ENCODE results near the gene CDH4. TPM values are rescaled to one million over a fixed set of nuclear protein-coding genes. Genes with fewer than 3 reads are reported as not detected.

Gene CDH4
- total RNA-seq, 2 donors from 2014 or later = not detected

- Histone ChIP-seq H3K4me3 (no peak overlapping the region), H3K27ac (no peak overlapping the region), H3K4me1 (ENCODE audit: control insufficient read depth in 1 of 2, low read depth in 2 of 2) (no peaks in the 10 kb centered on the region), H3K9me3 (no peaks in the 10 kb centered on the region), H3K27me3 (replicated peaks; ENCODE audit: insufficient read depth) (no peaks in the 10 kb centered on the region), H3K36me3 (no peaks in the 10 kb centered on the region)
- no peak for DNase-seq (ENCODE audit: low spot score)
- ATAC-seq (ENCODE audit: insufficient number of reproducible peaks, low FRiP score, low read depth) = no peak
- no peak for TF ChIP-seq CTCF (IDR thresholded peaks at IDR 0.05)
Measured at GRCh38 chr20:61695741-61696140, 443.7 kb downstream of the CDH4 start.

- DNase-seq (ENCODE audit: low spot score) = no peak
- Histone ChIP-seq H3K9me3 (no peaks in the 10 kb centered on the region), H3K4me3 (no peak overlapping the region), H3K27ac (no peak overlapping the region), H3K4me1 (ENCODE audit: control insufficient read depth in 1 of 2, low read depth in 2 of 2) (no peaks in the 10 kb centered on the region), H3K36me3 (no peaks in the 10 kb centered on the region), H3K27me3 (replicated peaks; ENCODE audit: insufficient read depth) (no peaks in the 10 kb centered on the region)
- no peak for ATAC-seq (ENCODE audit: insufficient number of reproducible peaks, low FRiP score, low read depth)
- no peak for TF ChIP-seq CTCF (IDR thresholded peaks at IDR 0.05)
Measured at GRCh38 chr20:61696181-61696735, 444.2 kb downstream of the CDH4 start.

GRCh38 chr20:61697666-61698597 is 445.9 kb downstream of the CDH4 start:
- no peak overlapping the region for H3K27ac ChIP-seq
- no peaks in the 10 kb centered on the region for H3K9me3 ChIP-seq
- no peaks in the 10 kb centered on the region for H3K36me3 ChIP-seq
- DNase-seq (ENCODE audit: low spot score) (no peak), ATAC-seq (ENCODE audit: insufficient number of reproducible peaks, low FRiP score, low read depth) (no peak)
- H3K4me3 ChIP-seq = no peak overlapping the region
- TF ChIP-seq CTCF (IDR thresholded peaks at IDR 0.05) = no peak
- H3K27me3 ChIP-seq (replicated peaks; ENCODE audit: insufficient read depth) = no peaks in the 10 kb centered on the region
- no peaks in the 10 kb centered on the region for H3K4me1 ChIP-seq (ENCODE audit: control insufficient read depth in 1 of 2, low read depth in 2 of 2)

GRCh38 chr20:61698598-61699494 is 446.8 kb downstream of the CDH4 start:
- DNase-seq (ENCODE audit: low spot score) (no peak), ATAC-seq (ENCODE audit: insufficient number of reproducible peaks, low FRiP score, low read depth) (no peak)
- no peak overlapping the region for H3K4me3 ChIP-seq
- no peaks in the 10 kb centered on the region for H3K27me3 ChIP-seq (replicated peaks; ENCODE audit: insufficient read depth)
- H3K4me1 ChIP-seq (ENCODE audit: control insufficient read depth in 1 of 2, low read depth in 2 of 2) = no peaks in the 10 kb centered on the region
- H3K36me3 ChIP-seq = no peaks in the 10 kb centered on the region
- H3K27ac ChIP-seq = no peak overlapping the region
- no peaks in the 10 kb centered on the region for H3K9me3 ChIP-seq
- TF ChIP-seq CTCF (IDR thresholded peaks at IDR 0.05) = no peak
